ENCODE data around the gene CPXM2.

CPXM2 gene

GRCh38 chr10:123891144-123892071 lies at the start of gene CPXM2:
TSS of gene CPXM2 (minus strand) at chr10:123891807. CDS start at chr10:123891659, 148 bp downstream.
- DNase-seq (ENCODE audit: low read depth in 3 of 3): no peak

GRCh38 chr10:123939591-123939990 lies 48.0 kb upstream of the CPXM2 start:
- DNase-seq (ENCODE audit: low read depth in 3 of 3): no peak

GRCh38 chr10:123938890-123939289 lies 47.3 kb upstream of the CPXM2 start:
- DNase-seq (ENCODE audit: low read depth in 3 of 3): no peak

- no peak for DNase-seq (ENCODE audit: low read depth in 3 of 3)
Measured at GRCh38 chr10:123936426-123936825, 44.8 kb upstream of the CPXM2 start.

GRCh38 chr10:123935680-123936079 lies 44.1 kb upstream of the CPXM2 start:
- DNase-seq (ENCODE audit: low read depth in 3 of 3): no peak

GRCh38 chr10:123934846-123935245 lies 43.2 kb upstream of the CPXM2 start:
- DNase-seq (ENCODE audit: low read depth in 3 of 3): no peak

GRCh38 chr10:123930340-123931001 lies 38.9 kb upstream of the CPXM2 start:
- no peak for DNase-seq (ENCODE audit: low read depth in 3 of 3)

GRCh38 chr10:123929791-123930190 lies 38.2 kb upstream of the CPXM2 start:
- DNase-seq (ENCODE audit: low read depth in 3 of 3): no peak

- DNase-seq (ENCODE audit: low read depth in 3 of 3): no peak
Measured at GRCh38 chr10:123928427-123928826, 36.8 kb upstream of the CPXM2 start.

GRCh38 chr10:123926401-123927264 lies 35.0 kb upstream of the CPXM2 start:
- no peak for DNase-seq (ENCODE audit: low read depth in 3 of 3)

- DNase-seq (ENCODE audit: low read depth in 3 of 3): no peak
Measured at GRCh38 chr10:123922126-123922525, 30.5 kb upstream of the CPXM2 start.

- no peak for DNase-seq (ENCODE audit: low read depth in 3 of 3)
Measured at GRCh38 chr10:123916775-123917174, 25.2 kb upstream of the CPXM2 start.

GRCh38 chr10:123913688-123914268 lies 22.2 kb upstream of the CPXM2 start:
- DNase-seq (ENCODE audit: low read depth in 3 of 3): no peak

- no peak for DNase-seq (ENCODE audit: low read depth in 3 of 3)
Measured at GRCh38 chr10:123912871-123913270, 21.3 kb upstream of the CPXM2 start.

- DNase-seq (ENCODE audit: low read depth in 3 of 3): no peak
Measured at GRCh38 chr10:123912466-123912865, 20.9 kb upstream of the CPXM2 start.

GRCh38 chr10:123911866-123912265 lies 20.3 kb upstream of the CPXM2 start:
- DNase-seq (ENCODE audit: low read depth in 3 of 3): no peak

GRCh38 chr10:123909866-123910265 lies 18.3 kb upstream of the CPXM2 start:
- DNase-seq (ENCODE audit: low read depth in 3 of 3): no peak

GRCh38 chr10:123909426-123909825 lies 17.8 kb upstream of the CPXM2 start:
- no peak for DNase-seq (ENCODE audit: low read depth in 3 of 3)

GRCh38 chr10:123908379-123908778 lies 16.8 kb upstream of the CPXM2 start:
- DNase-seq (ENCODE audit: low read depth in 3 of 3): no peak

GRCh38 chr10:123906884-123907652 lies 15.5 kb upstream of the CPXM2 start:
- DNase-seq (ENCODE audit: low read depth in 3 of 3): no peak

- no peak for DNase-seq (ENCODE audit: low read depth in 3 of 3)
Measured at GRCh38 chr10:123906296-123906695, 14.7 kb upstream of the CPXM2 start.

Data from stimulated activated CD4-positive, alpha-beta T cell treated with anti-CD3 and anti-CD28 coated beads, TNF-alpha, amount 100 ng/mL, for 24 hours (primary cell).